GM12864 (cell line): ENCODE data around the gene P2RY10.

Source experiments
- DNase-seq: peaks from one replicate; pipeline ENCODE4 v3.0.0-alpha.2; 2011; ENCODE audit warnings: low read depth
- H3K4me3 ChIP-seq: 2 replicates; pipeline ENCODE4 v1.5.1; 2011; ENCODE audit warnings: mild to moderate bottlenecking, low read depth, low read length, control low read depth
- TF ChIP-seq, protein P1 (sequence below): IDR thresholded peaks from 2 replicates; pipeline ENCODE4 v1.5.1; 2011; ENCODE audit warnings: low read depth, mild to moderate bottlenecking, moderate library complexity, low read length, control low read depth, inconsistent platforms; ENCODE audit errors: missing control alignments

P2RY10 gene

DNA sequence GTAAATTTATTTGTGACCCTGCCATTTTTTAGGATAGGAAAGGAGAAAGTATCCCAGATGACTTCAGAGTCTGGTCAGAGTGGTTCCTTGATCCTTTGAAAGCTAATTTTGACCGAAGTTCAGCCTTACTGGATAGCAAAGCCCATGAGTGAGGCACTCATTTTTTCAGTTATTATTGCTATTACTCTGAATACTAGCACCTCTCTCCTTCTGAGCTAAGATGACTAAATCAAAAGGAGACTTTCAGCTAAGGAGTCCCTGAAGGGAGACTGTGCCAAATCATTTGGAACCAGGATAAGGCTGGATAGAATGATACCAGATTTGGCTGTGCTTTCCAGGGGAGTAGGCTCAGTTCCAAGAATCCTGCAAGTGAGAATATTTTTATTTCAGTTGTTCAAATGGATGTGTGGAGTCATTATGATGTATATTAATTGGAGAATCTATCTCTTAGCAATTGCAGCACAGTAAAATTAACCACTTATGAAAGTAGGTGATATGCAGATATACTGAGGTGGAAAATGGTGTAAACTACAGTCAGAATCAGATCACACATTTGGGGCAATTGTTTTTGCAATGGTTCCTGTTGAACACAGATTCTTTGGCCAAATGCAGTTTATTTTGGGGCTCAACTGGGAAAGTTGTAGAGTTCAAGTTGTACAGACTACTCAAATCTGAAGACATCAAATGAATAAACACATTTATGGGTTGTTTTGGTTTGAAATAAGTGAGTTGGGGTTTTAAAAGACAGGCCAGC is 1.2 kb downstream of the P2RY10 start:
- H3K4me3 ChIP-seq = peak overlapping the region; percentile 68
- DNase-seq = no peak
- TF ChIP-seq, protein P1, sequence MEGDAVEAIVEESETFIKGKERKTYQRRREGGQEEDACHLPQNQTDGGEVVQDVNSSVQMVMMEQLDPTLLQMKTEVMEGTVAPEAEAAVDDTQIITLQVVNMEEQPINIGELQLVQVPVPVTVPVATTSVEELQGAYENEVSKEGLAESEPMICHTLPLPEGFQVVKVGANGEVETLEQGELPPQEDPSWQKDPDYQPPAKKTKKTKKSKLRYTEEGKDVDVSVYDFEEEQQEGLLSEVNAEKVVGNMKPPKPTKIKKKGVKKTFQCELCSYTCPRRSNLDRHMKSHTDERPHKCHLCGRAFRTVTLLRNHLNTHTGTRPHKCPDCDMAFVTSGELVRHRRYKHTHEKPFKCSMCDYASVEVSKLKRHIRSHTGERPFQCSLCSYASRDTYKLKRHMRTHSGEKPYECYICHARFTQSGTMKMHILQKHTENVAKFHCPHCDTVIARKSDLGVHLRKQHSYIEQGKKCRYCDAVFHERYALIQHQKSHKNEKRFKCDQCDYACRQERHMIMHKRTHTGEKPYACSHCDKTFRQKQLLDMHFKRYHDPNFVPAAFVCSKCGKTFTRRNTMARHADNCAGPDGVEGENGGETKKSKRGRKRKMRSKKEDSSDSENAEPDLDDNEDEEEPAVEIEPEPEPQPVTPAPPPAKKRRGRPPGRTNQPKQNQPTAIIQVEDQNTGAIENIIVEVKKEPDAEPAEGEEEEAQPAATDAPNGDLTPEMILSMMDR = no peak

DNA sequence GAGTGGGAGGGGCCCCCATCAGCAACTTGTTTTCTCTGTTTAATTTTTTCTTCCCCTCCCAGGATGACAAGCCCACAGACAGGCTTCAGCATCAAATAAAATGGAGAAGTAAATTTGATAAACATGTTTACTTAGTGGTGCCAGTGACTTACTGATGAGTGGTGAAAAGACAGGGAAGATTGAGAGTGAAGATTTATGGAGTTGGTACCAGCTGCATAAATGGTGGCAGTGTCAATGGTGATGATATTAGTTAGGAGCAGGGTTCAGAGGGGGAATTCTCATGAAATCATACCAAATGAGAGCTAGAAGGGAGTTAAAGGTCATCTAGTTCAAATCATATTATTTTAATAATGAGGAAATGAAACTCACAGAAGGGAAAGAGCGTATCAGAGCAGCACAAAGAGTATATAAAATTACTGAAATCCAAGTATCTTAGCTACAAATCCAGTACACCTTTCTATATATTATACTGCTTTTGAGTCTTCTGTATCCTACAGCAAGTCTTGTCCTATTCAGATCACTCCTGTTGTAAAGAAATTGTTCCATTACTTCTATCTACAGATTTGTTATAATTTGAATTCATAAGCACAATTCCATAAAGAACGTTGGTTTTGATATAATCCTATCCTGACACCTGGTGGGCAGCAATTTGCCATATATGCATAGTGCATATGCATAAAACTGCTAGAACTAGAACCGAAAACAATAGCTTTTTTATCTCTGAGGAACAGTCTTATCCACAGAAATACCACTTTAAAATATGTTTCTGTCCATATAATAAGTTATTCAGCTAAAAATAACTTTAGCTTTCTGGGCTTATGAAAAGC is 5.0 kb downstream of the P2RY10 start:
- TF ChIP-seq, protein P1 = no peak
- DNase-seq = no peak
- peak overlapping the region; percentile 68; the same call in 1 of the 2 replicates for H3K4me3 ChIP-seq

DNA sequence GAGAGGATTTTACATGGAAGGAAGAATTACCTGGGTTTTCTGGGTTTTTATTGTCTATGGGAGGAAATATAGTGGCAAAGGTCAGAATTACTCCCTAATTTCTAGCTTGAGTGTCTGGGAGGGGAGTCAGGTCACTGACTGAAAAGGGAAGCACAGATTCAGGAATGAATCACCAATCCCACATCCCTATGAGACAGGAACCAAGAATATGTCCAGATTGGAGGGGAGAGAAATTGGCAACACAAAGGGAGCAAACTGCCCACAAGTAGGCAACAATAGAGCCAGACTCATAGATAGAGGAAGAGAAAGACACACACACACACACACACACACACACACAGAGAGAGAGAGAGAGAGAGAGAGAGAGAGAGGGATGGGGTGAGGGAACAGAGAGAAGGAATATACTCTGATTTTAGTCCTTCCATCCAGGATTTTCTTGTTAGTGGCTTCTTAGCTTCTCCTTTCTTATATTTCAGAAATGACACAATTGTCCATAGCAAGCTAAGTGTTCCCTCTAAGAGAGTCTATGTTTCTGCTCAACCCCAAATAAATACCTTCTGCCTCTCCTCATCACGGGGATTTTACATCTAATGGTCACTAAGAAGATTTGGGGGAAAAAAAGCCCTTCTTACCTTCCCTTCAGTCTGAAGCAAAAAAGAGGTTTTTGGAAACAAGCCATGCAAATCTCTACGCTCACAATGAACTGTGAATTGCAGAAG is 12.0 kb downstream of the P2RY10 start:
- TF ChIP-seq, protein P1 = no peak
- no peak overlapping the region for H3K4me3 ChIP-seq
- no peak for DNase-seq

- TF ChIP-seq, protein P1 = no peak
- no peak overlapping the region for H3K4me3 ChIP-seq
- peak; percentile 36 for DNase-seq
These were observed 12.6 kb downstream of the P2RY10 start for GRCh38 chrX:78957768-78958130.

DNA sequence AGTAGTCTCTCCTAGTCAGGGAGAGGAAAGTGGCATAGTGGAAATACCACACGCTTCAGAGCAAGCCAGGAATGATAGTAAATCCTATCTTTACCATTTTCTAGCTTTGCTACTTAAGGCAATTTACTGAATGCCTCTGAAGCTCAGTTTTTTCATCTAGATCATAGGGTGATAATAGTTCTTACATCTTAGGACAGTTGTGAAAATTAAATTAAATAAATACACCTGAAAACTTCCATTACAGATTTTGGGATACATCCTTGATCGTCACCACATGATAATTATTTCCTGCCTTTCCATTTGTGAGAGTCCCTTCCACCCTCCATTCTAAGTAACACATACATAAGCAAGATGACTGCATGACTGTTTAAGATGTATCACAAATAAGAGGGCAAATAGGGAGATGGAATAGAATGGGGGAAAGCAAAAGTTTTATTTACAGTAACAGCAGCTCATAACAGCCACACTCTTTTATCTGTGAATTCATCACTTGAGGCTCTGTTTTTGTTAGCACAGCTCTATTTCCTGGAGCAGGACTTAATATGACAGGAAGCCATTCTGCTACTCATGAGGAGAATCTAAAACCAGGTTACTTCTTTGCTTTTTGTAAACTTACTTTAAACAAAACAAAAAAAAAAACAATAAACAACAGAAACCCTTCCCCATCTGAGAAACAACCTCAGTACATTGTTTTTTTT is 13.4 kb downstream of the P2RY10 start:
- DNase-seq = no peak
- TF ChIP-seq, protein P1 = no peak
- no peak overlapping the region for H3K4me3 ChIP-seq

DNA sequence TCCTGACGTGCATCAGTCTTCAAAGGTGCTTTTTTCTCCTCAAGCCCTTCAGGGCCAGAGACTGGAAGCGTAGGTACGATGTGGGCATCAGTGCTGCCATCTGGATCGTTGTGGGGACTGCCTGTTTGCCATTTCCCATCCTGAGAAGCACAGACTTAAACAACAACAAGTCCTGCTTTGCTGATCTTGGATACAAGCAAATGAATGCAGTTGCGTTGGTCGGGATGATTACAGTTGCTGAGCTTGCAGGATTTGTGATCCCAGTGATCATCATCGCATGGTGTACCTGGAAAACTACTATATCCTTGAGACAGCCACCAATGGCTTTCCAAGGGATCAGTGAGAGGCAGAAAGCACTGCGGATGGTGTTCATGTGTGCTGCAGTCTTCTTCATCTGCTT is 15.7 kb downstream of the P2RY10 start:
- TF ChIP-seq, protein P1 = no peak
- H3K4me3 ChIP-seq = no peak overlapping the region
- no peak for DNase-seq
